ENCODE measurements around the gene PSME3IP1.

Gene PSME3IP1

DNA sequence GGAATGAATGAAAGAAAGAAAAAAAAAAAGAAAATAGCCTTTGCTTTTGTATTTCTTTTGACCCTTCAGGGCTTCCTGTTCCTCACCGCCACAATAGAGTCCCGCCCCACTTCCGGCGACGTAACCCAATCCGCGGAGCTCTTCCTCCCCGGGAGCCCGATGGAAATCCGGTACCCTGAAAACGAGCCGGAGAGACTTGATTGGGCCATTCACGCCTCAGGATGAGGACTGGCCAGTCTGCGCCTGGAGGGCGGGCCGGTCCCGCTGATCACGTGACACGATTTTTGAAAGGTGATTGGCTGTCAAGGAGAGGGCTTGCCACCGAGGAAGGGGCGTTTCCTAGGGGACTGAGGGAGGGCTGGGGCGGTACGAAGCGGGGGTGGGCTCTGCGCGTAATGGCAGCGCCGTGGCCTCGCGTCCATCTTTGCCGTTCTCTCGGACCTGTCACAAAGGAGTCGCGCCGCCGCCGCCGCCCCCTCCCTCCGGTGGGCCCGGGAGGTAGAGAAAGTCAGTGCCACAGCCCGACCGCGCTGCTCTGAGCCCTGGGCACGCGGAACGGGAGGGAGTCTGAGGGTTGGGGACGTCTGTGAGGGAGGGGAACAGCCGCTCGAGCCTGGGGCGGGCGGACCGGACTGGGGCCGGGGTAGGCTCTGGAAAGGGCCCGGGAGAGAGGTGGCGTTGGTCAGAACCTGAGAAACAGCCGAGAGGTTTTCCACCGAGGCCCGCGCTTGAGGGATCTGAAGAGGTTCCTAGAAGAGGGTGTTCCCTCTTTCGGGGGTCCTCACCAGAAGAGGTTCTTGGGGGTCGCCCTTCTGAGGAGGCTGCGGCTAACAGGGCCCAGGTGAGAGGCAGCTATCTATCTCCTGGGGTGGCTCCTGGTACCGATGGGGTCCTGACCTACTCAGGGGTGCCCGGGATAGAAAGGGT, at the start of gene PSME3IP1, which contains the start of gene RSPRY1:
Gene PSME3IP1, minus strand, starts transcription at position 95 of the 927 bp plus-strand sequence. CDS start 12,185 bp downstream, outside the sequence.
Gene RSPRY1, plus strand, starts transcription at position 385 of the 927 bp plus-strand sequence. CDS start 18,330 bp downstream, outside the sequence.
- peaks cover 96% of the 10 kb centered on the region for H3K79me2 ChIP-seq (ENCODE audit: insufficient read depth, low read length)
- H4K20me1 ChIP-seq (ENCODE audit: insufficient read depth, low read length, poor library complexity, severe bottlenecking): peaks cover 38% of the 10 kb centered on the region
- H3K9me3 ChIP-seq (ENCODE audit: insufficient read depth, low read depth, low read length): no peaks in the 10 kb centered on the region
- H3K9me2 ChIP-seq (replicated peaks; ENCODE audit: low read depth, low read length): no peaks in the 10 kb centered on the region
- no peaks in the 10 kb centered on the region for H3K27me3 ChIP-seq (ENCODE audit: insufficient read depth, low read length, poor library complexity, severe bottlenecking)
- H3K36me3 ChIP-seq (ENCODE audit: insufficient read depth, low read length): no peaks in the 10 kb centered on the region
- peak within 1 kb of the TSS; percentile 94 for H3K4me3 ChIP-seq (ENCODE audit: low read length, poor library complexity, severe bottlenecking)
- no peaks in the 10 kb centered on the region for H3F3A ChIP-seq (ENCODE audit: low read depth)
- H3K4me2 ChIP-seq (ENCODE audit: low read depth, low read length, poor library complexity, severe bottlenecking): peak within 1 kb of the TSS; percentile 94
- peak within 1 kb of the TSS; percentile 96 for H3K9ac ChIP-seq (ENCODE audit: low read depth, low read length, poor library complexity, severe bottlenecking)
- peak within 1 kb of the TSS; percentile 92 for H2AFZ ChIP-seq (ENCODE audit: low read length)
- peaks cover 49% of the 10 kb centered on the region for H3K4me1 ChIP-seq (ENCODE audit: insufficient read depth, low read length, poor library complexity, severe bottlenecking)
- no peak for TF ChIP-seq EZH2phosphoT487 (IDR thresholded peaks at IDR 0.05; ENCODE audit: borderline replicate concordance)
- TF ChIP-seq CTCF (conservative IDR thresholded peaks at IDR 0.05; ENCODE audit: low read length): no peak

- H3K9me3 ChIP-seq (ENCODE audit: insufficient read depth, low read depth, low read length): no peaks in the 10 kb centered on the region
- no peak overlapping the region for H3K4me3 ChIP-seq (ENCODE audit: low read length, poor library complexity, severe bottlenecking)
- no peak overlapping the region for H3K4me2 ChIP-seq (ENCODE audit: low read depth, low read length, poor library complexity, severe bottlenecking)
- H3K79me2 ChIP-seq (ENCODE audit: insufficient read depth, low read length): no peaks in the 10 kb centered on the region
- H3K36me3 ChIP-seq (ENCODE audit: insufficient read depth, low read length): peaks cover 86% of the 10 kb centered on the region
- H2AFZ ChIP-seq (ENCODE audit: low read length): no peak overlapping the region
- H3K27me3 ChIP-seq (ENCODE audit: insufficient read depth, low read length, poor library complexity, severe bottlenecking): no peaks in the 10 kb centered on the region
- H4K20me1 ChIP-seq (ENCODE audit: insufficient read depth, low read length, poor library complexity, severe bottlenecking): no peaks in the 10 kb centered on the region
- no peaks in the 10 kb centered on the region for H3K4me1 ChIP-seq (ENCODE audit: insufficient read depth, low read length, poor library complexity, severe bottlenecking)
- no peaks in the 10 kb centered on the region for H3F3A ChIP-seq (ENCODE audit: low read depth)
- TF ChIP-seq EZH2phosphoT487 (IDR thresholded peaks at IDR 0.05; ENCODE audit: borderline replicate concordance): no peak
- no peaks in the 10 kb centered on the region for H3K9me2 ChIP-seq (replicated peaks; ENCODE audit: low read depth, low read length)
- no peak overlapping the region for H3K9ac ChIP-seq (ENCODE audit: low read depth, low read length, poor library complexity, severe bottlenecking)
Measured at GRCh38 chr16:57235128-57236021, 49.5 kb upstream of the PSME3IP1 start.

DNA sequence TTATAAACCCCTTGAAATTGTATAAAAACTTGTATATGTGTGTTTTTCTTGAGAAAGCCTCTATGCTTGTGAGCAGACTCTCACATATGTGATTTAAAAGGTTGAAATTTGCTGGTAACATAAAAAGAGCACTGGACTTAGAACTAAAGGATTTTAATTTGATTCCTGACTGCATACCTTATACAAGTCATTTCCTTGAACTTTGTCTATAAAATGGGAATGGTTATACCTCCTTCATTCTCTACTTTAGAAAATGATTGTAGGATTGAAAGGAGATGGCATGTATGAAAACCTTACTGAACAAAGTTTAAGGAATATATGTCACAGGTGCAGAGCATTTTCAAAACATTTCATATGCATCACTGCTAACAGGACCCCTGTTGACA, 48.9 kb upstream of the PSME3IP1 start:
- H3K9me3 ChIP-seq (ENCODE audit: insufficient read depth, low read depth, low read length): no peaks in the 10 kb centered on the region
- no peaks in the 10 kb centered on the region for H3F3A ChIP-seq (ENCODE audit: low read depth)
- no peak overlapping the region for H3K4me3 ChIP-seq (ENCODE audit: low read length, poor library complexity, severe bottlenecking)
- no peak overlapping the region for H3K9ac ChIP-seq (ENCODE audit: low read depth, low read length, poor library complexity, severe bottlenecking)
- no peaks in the 10 kb centered on the region for H4K20me1 ChIP-seq (ENCODE audit: insufficient read depth, low read length, poor library complexity, severe bottlenecking)
- no peaks in the 10 kb centered on the region for H3K4me1 ChIP-seq (ENCODE audit: insufficient read depth, low read length, poor library complexity, severe bottlenecking)
- H3K4me2 ChIP-seq (ENCODE audit: low read depth, low read length, poor library complexity, severe bottlenecking): no peak overlapping the region
- peaks cover 87% of the 10 kb centered on the region for H3K36me3 ChIP-seq (ENCODE audit: insufficient read depth, low read length)
- TF ChIP-seq CTCF (conservative IDR thresholded peaks at IDR 0.05; ENCODE audit: low read length): no peak
- TF ChIP-seq EZH2phosphoT487 (IDR thresholded peaks at IDR 0.05; ENCODE audit: borderline replicate concordance): no peak
- no peaks in the 10 kb centered on the region for H3K27me3 ChIP-seq (ENCODE audit: insufficient read depth, low read length, poor library complexity, severe bottlenecking)
- no peaks in the 10 kb centered on the region for H3K79me2 ChIP-seq (ENCODE audit: insufficient read depth, low read length)
- H2AFZ ChIP-seq (ENCODE audit: low read length): no peak overlapping the region
- no peaks in the 10 kb centered on the region for H3K9me2 ChIP-seq (replicated peaks; ENCODE audit: low read depth, low read length)
